Measurements from ENCODE around the gene RACK1. TPM values are rescaled to one million over a fixed set of nuclear protein-coding genes. Genes with fewer than 3 reads are reported as not detected.

Gene RACK1
- total and polyA plus RNA-seq, 2 of the 13 experiments (the other 11 are each of a cell fraction or from before 2014, with no cell fraction given): 2,514 to 6,141 TPM

GRCh38 chr5:181207214-181207959 lies 36.3 kb downstream of the RACK1 start (continued):
- TF ChIP-seq ZBTB4 (CRISPR knock-in tag; IDR thresholded peaks at IDR 0.05; ENCODE audit: borderline replicate concordance) (no peak), ZNF354B (CRISPR knock-in tag; IDR thresholded peaks at IDR 0.05) (no peak), ZNF7 (CRISPR knock-in tag; IDR thresholded peaks at IDR 0.05) (no peak), ZNF777 (CRISPR knock-in tag; IDR thresholded peaks at IDR 0.05) (peak; percentile 46), HOXA5 (CRISPR knock-in tag; IDR thresholded peaks at IDR 0.05) (peak; percentile 28; the same call in 1 of the 2 replicates), MTA1 (CRISPR knock-in tag; IDR thresholded peaks at IDR 0.05; ENCODE audit: borderline replicate concordance) (no peak), ZNF124 (CRISPR knock-in tag; IDR thresholded peaks at IDR 0.05) (peak; percentile 45; the same call in 1 of the 2 replicates), SRF (IDR thresholded peaks at IDR 0.05; ENCODE audit: low read depth, low read length) (no peak), ZNF121 (CRISPR knock-in tag; IDR thresholded peaks at IDR 0.05) (no peak), PAWR (CRISPR knock-in tag; IDR thresholded peaks at IDR 0.05; ENCODE audit: borderline replicate concordance) (no peak), PLSCR1 (CRISPR knock-in tag; IDR thresholded peaks at IDR 0.05; ENCODE audit: borderline replicate concordance) (no peak), ZNF710 (CRISPR knock-in tag; IDR thresholded peaks at IDR 0.05; ENCODE audit: borderline replicate concordance) (no peak), MED13 (CRISPR knock-in tag; IDR thresholded peaks at IDR 0.05) (no peak), ZNF446 (CRISPR knock-in tag; IDR thresholded peaks at IDR 0.05) (no peak), ERF (CRISPR knock-in tag; IDR thresholded peaks at IDR 0.05) (no peak; the same call in 1 of the 2 replicates), ZNF724P (CRISPR knock-in tag; IDR thresholded peaks at IDR 0.05; ENCODE audit: borderline replicate concordance) (no peak), ZFYVE20 (CRISPR knock-in tag; IDR thresholded peaks at IDR 0.05; ENCODE audit: borderline replicate concordance, low read depth) (no peak), ZNF879 (CRISPR knock-in tag; IDR thresholded peaks at IDR 0.05) (no peak), ZNF30 (CRISPR knock-in tag; IDR thresholded peaks at IDR 0.05) (no peak), ZNF570 (CRISPR knock-in tag; IDR thresholded peaks at IDR 0.05; ENCODE audit: borderline replicate concordance) (no peak), ZNF546 (CRISPR knock-in tag; conservative IDR thresholded peaks at IDR 0.05) (no peak), HNRNPL (IDR thresholded peaks at IDR 0.05; ENCODE audit: low read depth, low read length) (no peak), ZNF138 (CRISPR knock-in tag; IDR thresholded peaks at IDR 0.05; ENCODE audit: low read depth) (no peak), CERS6 (CRISPR knock-in tag; IDR thresholded peaks at IDR 0.05) (no peak)

Data from HepG2 (cell line).